Caki2 (cell line): ENCODE data around the gene LGR4. TPM values are rescaled to one million over a fixed set of nuclear protein-coding genes. Genes with fewer than 3 reads are reported as not detected.

Experiments
- DNase-seq: peaks from one replicate; pipeline ENCODE4 v3.0.0-alpha.2; 2015; ENCODE audit warnings: low read depth
- in situ Hi-C: cut with HindIII; loops from 2 replicates; pipeline ENCODE4 v1.10.0; 2016; ENCODE audit warnings: low sequenced_read_pairs, low pct_unique_long_range_greater_than_20kb, mixed read lengths
- total RNA-seq: library from RNA; depleted of rRNA; stranded (reverse); fragments of >200 nt; shearing (Covaris generic); gene quantifications from 2 replicates; pipeline ENCODE4 v1.2.3, GENCODE V29; 2014; ENCODE audit warnings: low replicate concordance

LGR4 gene
- total RNA-seq, 1 experiment from 2014 or later: 58.4 TPM

DNA sequence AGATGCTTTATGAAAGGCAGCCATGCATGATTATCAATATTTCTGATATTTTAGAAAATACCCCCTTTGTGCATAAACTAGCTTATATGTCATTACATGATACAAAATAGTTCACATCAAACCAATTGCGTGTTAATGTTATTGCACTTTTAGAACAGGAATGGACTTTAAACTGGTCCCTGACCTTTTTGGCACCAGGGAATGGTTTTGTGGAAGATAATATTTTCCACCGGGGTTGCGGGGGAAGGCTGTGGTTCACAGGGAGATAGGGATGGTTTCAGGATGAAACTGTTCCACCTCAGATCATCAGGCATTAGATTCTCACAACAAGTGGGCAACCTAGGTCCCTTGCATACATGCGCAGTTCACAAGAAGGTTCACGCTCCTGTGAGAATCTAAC lies 16.5 kb upstream of the LGR4 start:
- in situ Hi-C loops: no loop called here

GRCh38 chr11:27487706-27488105 lies 15.1 kb upstream of the LGR4 start:
- in situ Hi-C loops: no loop called here

More for the DNA sequence above, 16.5 kb upstream of the LGR4 start:
- DNase-seq: no peak

GRCh38 chr11:27485930-27486773 lies 13.6 kb upstream of the LGR4 start:
- in situ Hi-C loops: no loop called here
- DNase-seq: no peak

More at GRCh38 chr11:27487706-27488105, 15.1 kb upstream of the LGR4 start:
- no peak for DNase-seq

GRCh38 chr11:27482793-27483192 lies 10.2 kb upstream of the LGR4 start:
- in situ Hi-C loops: no loop called here

GRCh38 chr11:27481992-27482391 lies 9.4 kb upstream of the LGR4 start:
- DNase-seq: no peak
- in situ Hi-C loops: no loop called here

More at GRCh38 chr11:27482793-27483192, 10.2 kb upstream of the LGR4 start:
- DNase-seq: no peak

- DNase-seq: no peak
- in situ Hi-C loops: no loop called here
These were observed 5.2 kb upstream of the LGR4 start for GRCh38 chr11:27477831-27478230.

DNA sequence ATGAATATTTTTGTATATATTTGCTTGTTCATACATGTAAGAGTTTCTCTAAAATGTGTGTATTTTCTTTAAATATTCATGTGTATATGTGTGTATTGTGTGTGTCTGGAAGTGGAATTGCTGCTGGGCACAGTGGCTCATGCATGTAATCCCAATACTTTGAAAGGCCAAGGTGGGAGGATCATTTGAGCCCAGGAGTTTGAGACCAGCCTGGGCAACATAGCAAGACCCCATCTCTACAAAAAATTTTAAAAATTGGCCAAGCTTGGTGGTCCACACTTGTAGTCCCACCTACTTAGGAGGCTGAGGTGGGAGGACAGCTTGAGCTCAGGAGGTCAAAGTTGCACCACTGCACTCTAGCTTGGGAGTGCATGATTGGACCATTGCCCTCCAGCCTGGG lies 4.7 kb upstream of the LGR4 start:
- no peak for DNase-seq
- in situ Hi-C loops: no loop called here

DNA sequence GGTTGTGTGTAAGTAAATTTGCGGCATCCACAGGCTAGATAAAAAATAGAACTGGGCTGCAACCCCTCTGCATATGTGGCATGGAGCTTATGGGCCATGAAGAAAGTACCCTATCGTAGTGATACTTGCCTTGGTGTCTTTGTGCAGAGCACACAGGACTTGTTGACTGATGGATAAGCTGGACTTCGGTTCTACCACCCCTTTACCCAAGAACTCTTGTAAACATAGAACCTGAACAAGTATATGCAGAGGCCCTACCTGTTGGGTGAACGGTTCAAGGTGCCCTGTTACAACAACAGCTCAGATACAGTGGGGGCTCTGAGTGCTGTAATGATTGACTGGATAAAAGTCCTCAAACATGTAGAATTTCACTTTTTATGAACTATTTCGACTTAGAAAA lies 3.0 kb upstream of the LGR4 start:
- in situ Hi-C loops: no loop called here
- no peak for DNase-seq

DNA sequence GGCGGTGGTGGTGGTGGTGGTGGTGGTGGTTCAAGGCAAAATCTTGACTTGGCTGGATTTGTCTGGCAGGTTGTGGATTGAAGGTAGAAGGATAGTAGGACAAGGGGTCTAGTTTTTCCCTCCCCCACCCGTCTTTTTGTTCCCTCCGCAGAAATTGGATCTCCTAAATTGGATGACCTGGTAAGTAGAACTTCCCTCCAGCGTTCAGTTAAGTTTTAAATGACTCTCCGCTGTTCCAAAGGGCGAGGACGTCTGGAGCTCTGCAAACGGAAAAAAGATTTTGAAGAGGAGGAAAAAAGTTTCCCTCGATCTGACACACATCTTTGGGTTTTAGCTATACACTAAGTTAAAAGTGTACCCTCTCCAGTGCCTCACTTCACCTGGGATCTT lies 422 bp upstream of the LGR4 start:
- DNase-seq: peak; percentile 62
- in situ Hi-C loops: loop anchor here (25.0 kb wide), 1 partner anchor 286 kb away; no protein-coding TSS in a partner anchor

DNA sequence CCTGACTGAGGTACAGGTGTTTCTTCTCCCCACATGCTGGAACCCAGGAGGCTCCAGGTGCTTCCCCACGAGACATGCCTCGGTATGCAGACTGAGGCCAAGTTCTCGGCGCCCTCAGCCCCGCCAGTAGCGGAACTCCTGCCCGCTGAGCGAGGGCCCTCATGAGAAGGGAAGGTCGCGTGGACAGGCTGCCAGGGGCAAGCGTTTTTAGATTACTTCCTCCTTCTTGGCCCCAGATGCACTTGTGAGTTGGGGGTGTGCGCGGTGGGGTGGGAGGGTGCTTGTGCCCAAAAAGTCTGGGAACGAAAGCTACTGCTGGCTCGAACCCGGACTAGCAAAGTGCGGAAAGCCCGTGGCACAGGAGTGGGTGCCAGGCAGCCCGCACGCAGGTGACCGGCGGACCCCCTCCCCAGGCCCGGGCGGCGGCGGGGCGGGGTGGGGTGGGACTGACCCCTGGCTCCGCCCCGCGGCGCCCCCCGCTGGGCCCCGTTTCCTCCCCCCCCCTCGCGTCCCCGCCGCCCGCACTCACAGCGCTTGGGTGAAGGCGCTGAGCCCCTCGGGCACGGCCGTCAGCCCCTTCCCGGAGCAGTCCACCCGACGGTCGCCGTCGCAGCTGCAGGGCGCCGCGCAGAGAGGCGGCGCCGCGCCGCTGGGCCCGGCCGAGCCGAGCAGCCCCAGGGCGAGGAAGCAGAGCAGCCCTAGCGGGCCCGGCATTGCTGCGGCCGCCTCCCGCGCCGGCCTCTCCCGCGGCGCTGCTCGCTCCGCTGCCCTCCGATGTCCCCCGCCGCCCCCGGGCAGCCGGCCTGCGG lies 797 bp downstream of the LGR4 start:
- in situ Hi-C loops: loop anchor here (25.0 kb wide), 1 partner anchor 284 kb away; no protein-coding TSS in a partner anchor
- no peak for DNase-seq

GRCh38 chr11:27470826-27471588 lies 1.6 kb downstream of the LGR4 start:
- in situ Hi-C loops: loop anchor here (25.0 kb wide), 1 partner anchor 284 kb away; no protein-coding TSS in a partner anchor
- peak; percentile 45 for DNase-seq

DNA sequence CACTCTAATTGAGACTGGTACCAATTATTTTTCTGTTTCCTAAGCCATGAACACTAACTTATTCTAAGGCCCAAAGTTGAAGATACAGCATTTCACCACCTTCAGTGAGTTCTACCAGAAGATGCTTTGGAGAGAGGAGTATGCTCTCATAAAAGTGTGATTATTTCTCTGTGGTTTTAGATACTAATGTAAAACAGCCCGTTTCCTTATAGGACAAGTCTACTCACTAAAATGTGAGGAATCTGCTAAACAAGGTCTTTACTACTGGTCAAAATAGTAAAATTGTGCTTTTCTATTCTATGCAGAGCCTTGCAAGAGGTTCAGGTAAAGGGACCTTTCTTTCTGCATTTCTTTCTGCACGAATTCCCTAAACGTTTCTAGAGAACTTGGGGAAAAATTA lies 2.4 kb downstream of the LGR4 start:
- no peak for DNase-seq
- in situ Hi-C loops: loop anchor here (25.0 kb wide), 1 partner anchor 283 kb away; no protein-coding TSS in a partner anchor

DNA sequence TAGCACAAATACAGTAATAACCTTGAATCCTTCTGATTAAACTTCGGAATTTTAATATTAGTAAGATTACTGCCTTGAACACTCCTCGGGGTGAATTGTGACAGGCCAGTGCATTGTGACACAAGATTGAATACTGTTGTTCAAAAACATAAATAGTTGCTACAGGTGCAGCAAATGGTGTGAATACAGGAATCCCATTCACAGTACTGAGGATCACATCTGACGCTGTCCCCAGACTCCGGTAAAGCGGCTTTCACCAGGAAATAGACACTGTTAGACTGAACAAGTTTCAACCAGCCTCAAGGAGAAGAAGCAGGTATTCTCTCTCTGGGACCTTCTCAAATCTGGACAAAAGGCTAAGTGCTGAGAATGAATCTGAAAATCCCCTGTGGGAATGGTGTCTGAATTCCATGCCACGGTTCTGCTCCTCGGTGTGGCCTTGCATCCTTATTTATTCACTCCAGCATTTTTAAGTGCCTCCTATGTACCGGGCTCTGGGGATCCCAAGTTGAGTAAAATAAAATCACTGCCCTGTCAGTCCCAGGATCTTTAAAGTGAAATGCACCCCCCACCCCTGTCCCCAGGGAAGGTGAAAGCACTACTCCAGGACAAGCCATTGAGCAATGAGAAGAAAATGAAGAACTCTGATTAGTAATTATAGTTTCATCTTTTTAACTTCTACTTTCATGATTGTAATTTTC lies 3.4 kb downstream of the LGR4 start:
- DNase-seq: no peak

GRCh38 chr11:27468209-27468994 lies 4.2 kb downstream of the LGR4 start:
- peak; percentile 85 for DNase-seq
- in situ Hi-C loops: loop anchor here (25.0 kb wide), 1 partner anchor 281 kb away; no protein-coding TSS in a partner anchor

More for the DNA sequence above, 3.4 kb downstream of the LGR4 start:
- in situ Hi-C loops: loop anchor here (25.0 kb wide), 1 partner anchor 282 kb away; no protein-coding TSS in a partner anchor

GRCh38 chr11:27467181-27467913 lies 5.2 kb downstream of the LGR4 start:
- peak; percentile 57 for DNase-seq
- in situ Hi-C loops: loop anchor here (25.0 kb wide), 1 partner anchor 280 kb away; no protein-coding TSS in a partner anchor

GRCh38 chr11:27466363-27466762 lies 6.2 kb downstream of the LGR4 start:
- DNase-seq: no peak
- in situ Hi-C loops: loop anchor here (25.0 kb wide), 1 partner anchor 279 kb away; no protein-coding TSS in a partner anchor
